ENCODE measurements around the gene RPL36A.

Gene RPL36A

GRCh38 chrX:101385026-101385684, 5.7 kb upstream of the RPL36A start:
- Mint-ChIP-seq H3K36me3 (ENCODE audit: low read depth) (no peaks in the 10 kb centered on the region), H3K27me3 (ENCODE audit: low read depth, poor library complexity) (peaks cover 6% of the 10 kb centered on the region), H3K4me1 (peaks cover 7% of the 10 kb centered on the region), H3K4me3 (no peak overlapping the region), H3K27ac (no peak overlapping the region), H3K9me3 (peaks cover 39% of the 10 kb centered on the region)
- no peak for DNase-seq
- TF ChIP-seq CTCF (IDR thresholded peaks at IDR 0.05): no peak

GRCh38 chrX:101385795-101386541, 4.8 kb upstream of the RPL36A start, which contains the start of gene BTK:
Gene BTK, minus strand, starts transcription at chrX:101386191. Its CDS starts 10,907 bp downstream, at chrX:101375284.
- DNase-seq: no peak
- Mint-ChIP-seq H3K4me3 (no peak within 1 kb of the TSS), H3K27ac (peak within 1 kb of the TSS; percentile 84), H3K36me3 (ENCODE audit: low read depth) (no peaks in the 10 kb centered on the region), H3K9me3 (peaks cover 41% of the 10 kb centered on the region), H3K4me1 (peaks cover 7% of the 10 kb centered on the region), H3K27me3 (ENCODE audit: low read depth, poor library complexity) (peaks cover 6% of the 10 kb centered on the region)
- TF ChIP-seq CTCF (IDR thresholded peaks at IDR 0.05): no peak

- peaks cover 6% of the 10 kb centered on the region for H3K27me3 Mint-ChIP-seq (ENCODE audit: low read depth, poor library complexity)
- no peak for TF ChIP-seq CTCF (IDR thresholded peaks at IDR 0.05)
Measured at GRCh38 chrX:101386542-101386885, 4.3 kb upstream of the RPL36A start.

GRCh38 chrX:101388604-101389003, 2.2 kb upstream of the RPL36A start:
- peaks cover 47% of the 10 kb centered on the region for H3K9me3 Mint-ChIP-seq
- no peak for DNase-seq
- peaks cover 18% of the 10 kb centered on the region for H3K36me3 Mint-ChIP-seq (ENCODE audit: low read depth)
- peaks cover 6% of the 10 kb centered on the region for H3K27me3 Mint-ChIP-seq (ENCODE audit: low read depth, poor library complexity)
- no peak for TF ChIP-seq CTCF (IDR thresholded peaks at IDR 0.05)
- H3K4me3 Mint-ChIP-seq: no peak overlapping the region
- H3K4me1 Mint-ChIP-seq: peaks cover 20% of the 10 kb centered on the region
- no peak overlapping the region for H3K27ac Mint-ChIP-seq

More at GRCh38 chrX:101386542-101386885, 4.3 kb upstream of the RPL36A start:
- H3K9me3 Mint-ChIP-seq: peaks cover 46% of the 10 kb centered on the region
- H3K4me3 Mint-ChIP-seq: no peak overlapping the region
- DNase-seq: no peak
- no peak overlapping the region for H3K27ac Mint-ChIP-seq
- peaks cover 5% of the 10 kb centered on the region for H3K36me3 Mint-ChIP-seq (ENCODE audit: low read depth)
- H3K4me1 Mint-ChIP-seq: peaks cover 7% of the 10 kb centered on the region

- Mint-ChIP-seq H3K27me3 (ENCODE audit: low read depth, poor library complexity) (no peaks in the 10 kb centered on the region), H3K9me3 (peaks cover 38% of the 10 kb centered on the region), H3K4me1 (peaks cover 23% of the 10 kb centered on the region), H3K4me3 (peak overlapping the region; percentile 97), H3K36me3 (ENCODE audit: low read depth) (peaks cover 22% of the 10 kb centered on the region), H3K27ac (peak overlapping the region; percentile 99)
- no peak for DNase-seq
- TF ChIP-seq CTCF (IDR thresholded peaks at IDR 0.05): no peak
Measured at GRCh38 chrX:101391831-101392230, 1.0 kb downstream of the RPL36A start.
